ENCODE measurements around the gene TMEM120B.

DNA sequence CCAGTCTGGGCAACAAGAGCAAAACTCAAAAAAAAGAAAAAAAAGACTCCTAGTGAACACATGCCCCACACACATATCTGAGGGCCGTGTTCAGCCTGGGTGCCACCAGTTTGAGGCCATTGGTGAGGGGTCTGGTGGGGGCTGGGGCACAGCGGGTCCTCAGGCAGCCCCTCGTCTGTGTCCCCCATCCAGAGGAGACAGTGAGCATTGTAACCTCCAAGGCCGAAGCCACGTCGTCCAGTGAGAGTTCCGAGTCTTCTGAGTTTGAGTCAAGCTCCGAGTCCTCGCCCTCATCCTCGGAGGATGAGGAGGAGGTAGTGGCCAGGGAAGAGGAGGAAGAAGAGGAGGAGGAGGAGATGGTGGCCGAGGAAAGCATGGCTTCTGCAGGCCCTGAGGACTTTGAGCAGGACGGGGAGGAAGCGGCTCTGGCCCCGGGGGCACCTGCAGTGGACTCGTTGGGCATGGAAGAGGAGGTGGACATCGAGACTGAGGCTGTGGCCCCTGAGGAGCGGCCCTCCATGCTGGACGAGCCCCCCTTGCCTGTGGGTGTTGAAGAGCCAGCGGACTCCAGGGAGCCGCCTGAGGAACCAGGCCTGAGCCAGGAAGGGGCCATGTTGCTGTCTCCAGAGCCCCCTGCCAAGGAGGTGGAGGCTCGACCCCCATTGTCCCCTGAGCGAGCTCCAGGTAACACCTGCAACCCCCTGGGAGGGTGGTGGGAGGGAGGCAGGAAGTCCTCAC, 106.8 kb downstream of the TMEM120B start:
- TF ChIP-seq, protein P1, sequence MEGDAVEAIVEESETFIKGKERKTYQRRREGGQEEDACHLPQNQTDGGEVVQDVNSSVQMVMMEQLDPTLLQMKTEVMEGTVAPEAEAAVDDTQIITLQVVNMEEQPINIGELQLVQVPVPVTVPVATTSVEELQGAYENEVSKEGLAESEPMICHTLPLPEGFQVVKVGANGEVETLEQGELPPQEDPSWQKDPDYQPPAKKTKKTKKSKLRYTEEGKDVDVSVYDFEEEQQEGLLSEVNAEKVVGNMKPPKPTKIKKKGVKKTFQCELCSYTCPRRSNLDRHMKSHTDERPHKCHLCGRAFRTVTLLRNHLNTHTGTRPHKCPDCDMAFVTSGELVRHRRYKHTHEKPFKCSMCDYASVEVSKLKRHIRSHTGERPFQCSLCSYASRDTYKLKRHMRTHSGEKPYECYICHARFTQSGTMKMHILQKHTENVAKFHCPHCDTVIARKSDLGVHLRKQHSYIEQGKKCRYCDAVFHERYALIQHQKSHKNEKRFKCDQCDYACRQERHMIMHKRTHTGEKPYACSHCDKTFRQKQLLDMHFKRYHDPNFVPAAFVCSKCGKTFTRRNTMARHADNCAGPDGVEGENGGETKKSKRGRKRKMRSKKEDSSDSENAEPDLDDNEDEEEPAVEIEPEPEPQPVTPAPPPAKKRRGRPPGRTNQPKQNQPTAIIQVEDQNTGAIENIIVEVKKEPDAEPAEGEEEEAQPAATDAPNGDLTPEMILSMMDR (IDR thresholded peaks at IDR 0.05) = no peak
- TF ChIP-seq POLR2A (IDR thresholded peaks at IDR 0.05) = no peak

Data from lower leg skin (tissue), 3 donors.